ENCODE data around the gene DBN1. TPM values are rescaled to one million over a fixed set of nuclear protein-coding genes. Genes with fewer than 3 reads are reported as not detected.
"Not testable (repeated sequence)": the region's sequence is repeated elsewhere in the genome, so short reads cannot be mapped to it uniquely, and the experiment has no call there.

Gene DBN1
- total RNA-seq, 1 experiment from 2014 or later, result 29.1 TPM

DNA sequence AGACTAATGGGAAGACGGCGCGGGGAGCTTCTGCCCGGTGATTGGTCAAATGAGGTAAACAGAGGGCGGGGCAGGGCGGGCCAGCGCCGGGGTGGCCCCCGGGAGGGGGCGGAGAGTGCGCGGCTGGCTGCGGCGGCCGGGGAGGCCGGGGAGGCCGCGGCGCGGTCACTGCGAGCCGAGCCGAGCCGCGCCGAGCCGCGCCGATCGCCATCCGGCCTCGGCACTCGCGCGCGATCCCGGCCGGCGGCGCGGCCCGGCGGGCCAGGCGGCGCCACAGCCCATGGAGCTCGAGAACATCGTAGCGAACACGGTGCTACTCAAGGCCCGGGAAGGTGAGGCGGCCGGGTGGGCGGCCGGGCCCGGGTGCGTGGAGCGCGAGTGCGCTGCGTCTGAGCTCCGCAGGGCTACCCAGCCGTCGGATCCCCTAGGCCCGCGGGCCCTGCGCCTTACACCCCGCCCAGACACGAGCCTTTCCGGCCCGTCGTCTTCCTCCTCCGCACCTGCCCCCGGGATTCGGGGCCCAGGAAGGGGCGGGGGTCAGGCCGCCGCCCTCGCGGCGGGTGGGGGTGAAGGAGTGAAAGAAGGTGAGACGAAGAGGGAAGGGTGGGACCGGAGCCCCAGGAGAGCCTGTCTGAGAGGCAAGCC, 46.7 kb downstream of the DBN1 start, which contains the start of gene GRK6:
Gene GRK6, plus strand, starts transcription at position 111 of the 645 bp plus-strand sequence. Its CDS starts 170 bp downstream, at position 281.
- Histone ChIP-seq H2AFZ (ENCODE audit: low read length) (peak within 1 kb of the TSS; percentile 63), H3K9me3 (ENCODE audit: low read length) (no peaks in the 10 kb centered on the region), H3K9ac (ENCODE audit: low read length) (peak within 1 kb of the TSS; percentile 92), H3K4me2 (ENCODE audit: low read depth, low read length, poor library complexity, severe bottlenecking) (peak within 1 kb of the TSS; percentile 95), H3K36me3 (ENCODE audit: insufficient read depth, low read length) (no peaks in the 10 kb centered on the region), H3K27me3 (ENCODE audit: low read length) (no peaks in the 10 kb centered on the region), H3K9me2 (replicated peaks; ENCODE audit: insufficient read depth, low read length) (no peaks in the 10 kb centered on the region), H3K79me2 (ENCODE audit: low read length) (peaks cover 47% of the 10 kb centered on the region), H3K4me1 (ENCODE audit: low read length) (peaks cover 55% of the 10 kb centered on the region), H3K4me3 (ENCODE audit: low read length) (peak within 1 kb of the TSS; percentile 90), H3K27ac (ENCODE audit: low read length) (peak within 1 kb of the TSS; percentile 84), H4K20me1 (ENCODE audit: insufficient read depth, low read depth, low read length) (peaks cover 20% of the 10 kb centered on the region; the same call in 1 of the 2 replicates)
- peak; percentile 88 for DNase-seq

DNA sequence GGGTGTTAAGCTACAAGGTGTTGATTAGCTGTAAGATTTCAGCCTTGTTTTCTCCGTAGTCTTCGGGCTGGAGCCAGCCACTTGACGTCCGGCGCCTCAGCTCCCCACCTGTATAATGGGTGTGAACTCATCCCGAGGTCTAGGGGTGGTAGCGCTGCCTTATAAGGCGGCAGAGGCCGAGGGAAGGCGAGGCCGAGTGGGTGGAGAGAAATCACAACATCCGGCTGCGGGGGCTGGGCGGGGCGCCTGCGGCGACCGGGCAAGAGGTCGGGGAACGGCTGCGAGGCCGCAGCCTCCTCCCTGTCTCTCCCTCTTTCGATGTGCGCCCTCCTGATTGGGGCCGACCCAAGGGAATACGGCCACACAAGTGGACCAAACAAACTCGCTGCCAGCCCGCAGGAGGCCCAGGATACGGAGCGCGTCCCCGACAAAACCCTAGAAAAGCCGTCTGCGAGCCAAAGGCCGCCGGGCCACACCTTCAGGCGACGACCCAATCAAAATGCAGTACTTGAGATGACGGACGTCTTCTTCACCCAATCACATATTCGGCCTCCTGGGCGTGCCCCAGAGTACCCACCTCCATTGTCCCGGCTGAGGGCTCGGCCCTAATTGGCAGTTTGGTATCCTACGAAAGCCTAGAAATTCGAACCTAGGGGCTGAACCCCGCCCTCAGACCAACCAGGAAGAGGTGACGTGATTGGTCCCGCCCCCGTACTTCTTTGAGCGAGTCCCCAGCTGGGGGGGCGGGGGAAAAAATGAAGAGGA, 47.5 kb downstream of the DBN1 start:
- Histone ChIP-seq H3K9ac (ENCODE audit: low read length) (peak overlapping the region; percentile 78), H3K4me2 (ENCODE audit: low read depth, low read length, poor library complexity, severe bottlenecking) (peak overlapping the region; percentile 83), H3K9me2 (replicated peaks; ENCODE audit: insufficient read depth, low read length) (no peaks in the 10 kb centered on the region), H3K36me3 (ENCODE audit: insufficient read depth, low read length) (no peaks in the 10 kb centered on the region), H3K9me3 (ENCODE audit: low read length) (no peaks in the 10 kb centered on the region), H3K27ac (ENCODE audit: low read length) (no peak overlapping the region; the same call in 1 of the 2 replicates), H4K20me1 (ENCODE audit: insufficient read depth, low read depth, low read length) (peaks cover 20% of the 10 kb centered on the region; the same call in 1 of the 2 replicates), H3K79me2 (ENCODE audit: low read length) (peaks cover 43% of the 10 kb centered on the region), H3K4me1 (ENCODE audit: low read length) (peaks cover 48% of the 10 kb centered on the region), H3K4me3 (ENCODE audit: low read length) (peak overlapping the region; percentile 73), H2AFZ (ENCODE audit: low read length) (peak overlapping the region; percentile 63), H3K27me3 (ENCODE audit: low read length) (no peaks in the 10 kb centered on the region)
- peak; percentile 100 for DNase-seq

DNA sequence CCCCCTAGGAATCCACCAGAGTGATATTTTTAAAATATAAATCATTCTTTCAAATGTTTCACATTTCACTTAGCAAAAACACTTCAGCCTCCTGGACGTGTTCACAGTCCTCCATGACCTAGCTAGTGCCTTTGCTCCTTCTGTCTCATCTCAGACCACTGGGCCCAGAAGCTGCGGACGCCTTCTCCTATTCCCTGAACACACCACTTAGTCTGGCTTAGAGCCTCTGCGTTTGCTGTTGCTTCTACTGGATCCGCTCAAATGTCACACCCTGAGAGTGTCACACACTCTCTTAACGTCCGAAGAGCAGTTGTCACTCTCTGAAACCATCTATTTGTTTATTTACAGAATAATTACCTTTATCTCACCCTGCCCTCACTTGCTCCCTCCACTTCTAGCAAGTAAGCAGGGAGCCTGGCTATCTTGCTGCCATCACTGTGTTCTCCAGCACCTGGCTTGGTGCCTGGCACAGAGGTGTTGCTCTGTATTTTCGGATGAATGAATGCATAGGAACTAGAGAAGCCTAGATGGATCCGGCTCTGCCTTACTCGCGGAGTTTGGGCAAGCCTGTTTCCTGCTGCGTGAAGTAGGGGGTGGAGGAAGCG, 48.1 kb downstream of the DBN1 start:
- Histone ChIP-seq H3K79me2 (ENCODE audit: low read length) (peaks cover 36% of the 10 kb centered on the region), H3K36me3 (ENCODE audit: insufficient read depth, low read length) (no peaks in the 10 kb centered on the region), H3K9me3 (ENCODE audit: low read length) (no peaks in the 10 kb centered on the region), H3K4me1 (ENCODE audit: low read length) (peaks cover 42% of the 10 kb centered on the region), H3K9me2 (replicated peaks; ENCODE audit: insufficient read depth, low read length) (no peaks in the 10 kb centered on the region), H4K20me1 (ENCODE audit: insufficient read depth, low read depth, low read length) (peaks cover 20% of the 10 kb centered on the region; the same call in 1 of the 2 replicates), H2AFZ (ENCODE audit: low read length) (peak overlapping the region; percentile 63), H3K27me3 (ENCODE audit: low read length) (no peaks in the 10 kb centered on the region), H3K27ac (ENCODE audit: low read length) (no peak overlapping the region), H3K4me2 (ENCODE audit: low read depth, low read length, poor library complexity, severe bottlenecking) (peak overlapping the region; percentile 83), H3K9ac (ENCODE audit: low read length) (peak overlapping the region; percentile 78), H3K4me3 (ENCODE audit: low read length) (peak overlapping the region; percentile 73)
- DNase-seq, result no peak

DNA sequence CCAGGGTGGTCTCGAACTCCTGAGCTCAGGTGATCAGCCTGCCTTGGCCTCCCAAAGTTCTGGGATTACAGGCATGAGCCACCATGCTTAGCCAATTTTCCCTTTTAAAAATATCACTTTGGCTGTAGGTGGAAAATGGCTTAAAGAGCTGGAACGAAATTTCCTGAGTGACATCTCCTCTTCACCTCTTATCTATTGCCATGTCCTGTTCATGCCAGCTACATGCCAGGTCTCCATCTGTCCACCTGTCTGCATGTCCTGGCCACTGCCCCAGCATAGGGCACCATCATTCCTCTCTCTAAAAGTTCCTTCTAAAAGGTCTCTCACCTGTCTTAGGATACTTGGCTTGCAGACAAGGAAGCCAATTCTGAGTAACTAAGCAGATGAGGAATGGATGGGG, 49.8 kb downstream of the DBN1 start:
- peaks cover 17% of the 10 kb centered on the region; the same call in 1 of the 2 replicates for H4K20me1 ChIP-seq (ENCODE audit: insufficient read depth, low read depth, low read length)
- H3K4me2 ChIP-seq (ENCODE audit: low read depth, low read length, poor library complexity, severe bottlenecking), result no peak overlapping the region
- no peak overlapping the region for H3K4me3 ChIP-seq (ENCODE audit: low read length)
- no peak for DNase-seq
- peaks cover 25% of the 10 kb centered on the region for H3K4me1 ChIP-seq (ENCODE audit: low read length)
- H3K9me2 ChIP-seq (replicated peaks; ENCODE audit: insufficient read depth, low read length), result no peaks in the 10 kb centered on the region
- peaks cover 20% of the 10 kb centered on the region for H3K79me2 ChIP-seq (ENCODE audit: low read length)
- no peak overlapping the region for H3K9ac ChIP-seq (ENCODE audit: low read length)
- H3K9me3 ChIP-seq (ENCODE audit: low read length), result no peaks in the 10 kb centered on the region
- no peak overlapping the region for H3K27ac ChIP-seq (ENCODE audit: low read length)
- no peaks in the 10 kb centered on the region for H3K27me3 ChIP-seq (ENCODE audit: low read length)
- H3K36me3 ChIP-seq (ENCODE audit: insufficient read depth, low read length), result no peaks in the 10 kb centered on the region
- no peak overlapping the region for H2AFZ ChIP-seq (ENCODE audit: low read length)

DNA sequence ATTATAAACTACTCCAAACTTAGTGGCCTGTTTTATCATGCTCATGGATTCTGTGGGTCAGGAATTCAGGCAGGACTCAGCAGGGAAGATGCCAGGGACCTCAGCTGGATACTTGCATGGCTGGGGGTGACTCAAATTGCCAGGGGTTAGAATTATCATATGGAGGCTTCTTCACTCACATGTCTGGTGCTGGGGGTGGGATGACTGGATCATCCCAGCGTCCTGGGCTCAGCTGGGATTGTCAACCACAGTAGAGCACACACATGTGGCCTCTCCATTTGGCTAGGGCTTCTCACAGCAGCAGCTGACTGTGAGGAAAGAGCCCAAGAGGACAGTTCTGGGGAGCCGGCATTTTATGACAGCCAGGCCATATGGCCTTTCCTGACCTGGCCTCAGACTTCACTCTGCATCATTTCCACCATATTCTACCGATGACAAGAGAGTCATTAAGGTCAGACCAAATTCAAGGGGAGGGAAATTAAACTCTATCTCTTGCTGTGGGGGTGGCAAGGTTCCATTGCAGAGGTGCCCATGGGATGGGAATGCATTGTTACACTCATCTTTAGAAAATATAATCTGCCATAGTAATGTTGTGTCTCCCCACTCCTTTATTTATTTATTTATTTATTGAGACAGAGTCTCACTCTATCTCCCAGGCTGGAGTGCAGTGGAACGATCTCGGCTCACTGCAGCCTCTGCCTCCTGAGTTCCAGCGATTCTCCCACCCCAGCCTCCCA, 52.2 kb downstream of the DBN1 start:
- no peaks in the 10 kb centered on the region for H4K20me1 ChIP-seq (ENCODE audit: insufficient read depth, low read depth, low read length)
- H3K9ac ChIP-seq (ENCODE audit: low read length), result no peak overlapping the region
- H2AFZ ChIP-seq (ENCODE audit: low read length), result no peak overlapping the region
- H3K27ac ChIP-seq (ENCODE audit: low read length), result no peak overlapping the region
- H3K79me2 ChIP-seq (ENCODE audit: low read length), result no peaks in the 10 kb centered on the region
- H3K9me3 ChIP-seq (ENCODE audit: low read length), result no peaks in the 10 kb centered on the region
- H3K4me1 ChIP-seq (ENCODE audit: low read length), result peaks cover 9% of the 10 kb centered on the region
- H3K9me2 ChIP-seq (replicated peaks; ENCODE audit: insufficient read depth, low read length), result no peaks in the 10 kb centered on the region
- no peak for DNase-seq
- H3K27me3 ChIP-seq (ENCODE audit: low read length), result no peaks in the 10 kb centered on the region
- no peak overlapping the region for H3K4me2 ChIP-seq (ENCODE audit: low read depth, low read length, poor library complexity, severe bottlenecking)
- H3K36me3 ChIP-seq (ENCODE audit: insufficient read depth, low read length), result no peaks in the 10 kb centered on the region
- no peak overlapping the region for H3K4me3 ChIP-seq (ENCODE audit: low read length)

DNA sequence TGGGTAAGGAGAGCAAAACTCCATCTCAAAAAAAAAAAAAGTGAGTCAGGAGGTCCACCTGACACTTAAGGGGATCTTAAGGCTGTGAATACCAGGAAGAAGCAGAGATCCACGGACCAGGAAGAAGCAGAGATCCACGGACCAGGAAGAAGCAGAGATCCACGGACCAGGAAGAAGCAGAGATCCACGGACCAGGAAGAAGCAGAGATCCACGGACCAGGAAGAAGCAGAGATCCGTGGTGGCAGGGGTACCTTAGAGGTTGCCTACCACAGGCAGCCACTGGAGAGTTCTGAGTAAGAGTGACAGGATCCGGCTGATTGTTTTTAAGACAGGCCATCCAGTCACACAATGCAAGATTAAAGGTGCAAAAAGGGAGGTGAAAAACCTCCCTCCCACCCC, 53.0 kb downstream of the DBN1 start:
- not testable (repeated sequence) for H3K9me3 ChIP-seq (ENCODE audit: low read length); H4K20me1 ChIP-seq (ENCODE audit: insufficient read depth, low read depth, low read length); H3K4me2 ChIP-seq (ENCODE audit: low read depth, low read length, poor library complexity, severe bottlenecking); H3K27ac ChIP-seq (ENCODE audit: low read length); H3K79me2 ChIP-seq (ENCODE audit: low read length); H3K9me2 ChIP-seq (replicated peaks; ENCODE audit: insufficient read depth, low read length); H2AFZ ChIP-seq (ENCODE audit: low read length); H3K4me3 ChIP-seq (ENCODE audit: low read length); H3K4me1 ChIP-seq (ENCODE audit: low read length); H3K36me3 ChIP-seq (ENCODE audit: insufficient read depth, low read length); H3K9ac ChIP-seq (ENCODE audit: low read length); H3K27me3 ChIP-seq (ENCODE audit: low read length); DNase-seq

DNA sequence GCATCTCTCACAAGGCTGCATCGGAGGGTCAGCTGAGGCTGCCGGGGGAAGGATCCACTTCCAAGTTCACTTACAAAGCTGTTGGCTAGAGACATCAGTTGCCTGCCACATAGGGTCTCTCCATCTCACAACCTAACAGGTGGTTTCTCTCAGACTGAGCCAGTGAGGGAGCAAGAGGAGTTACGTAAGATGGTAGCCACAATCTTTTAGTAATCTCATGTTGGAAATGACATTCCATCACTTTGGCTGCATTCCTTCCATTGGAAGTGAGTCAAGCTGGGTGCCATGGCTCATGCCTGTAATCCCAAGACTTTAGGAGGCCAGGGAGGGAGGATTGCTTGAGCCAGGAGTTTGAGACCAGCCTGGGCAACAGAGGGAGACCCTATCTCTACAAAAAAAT, 54.4 kb downstream of the DBN1 start:
- Histone ChIP-seq H3K4me3 (ENCODE audit: low read length) (no peak overlapping the region), H3K9ac (ENCODE audit: low read length) (no peak overlapping the region), H3K27ac (ENCODE audit: low read length) (no peak overlapping the region), H3K79me2 (ENCODE audit: low read length) (no peaks in the 10 kb centered on the region), H3K36me3 (ENCODE audit: insufficient read depth, low read length) (no peaks in the 10 kb centered on the region), H3K4me1 (ENCODE audit: low read length) (no peaks in the 10 kb centered on the region), H3K9me2 (replicated peaks; ENCODE audit: insufficient read depth, low read length) (no peaks in the 10 kb centered on the region), H3K4me2 (ENCODE audit: low read depth, low read length, poor library complexity, severe bottlenecking) (no peak overlapping the region), H3K9me3 (ENCODE audit: low read length) (no peaks in the 10 kb centered on the region), H4K20me1 (ENCODE audit: insufficient read depth, low read depth, low read length) (no peaks in the 10 kb centered on the region), H3K27me3 (ENCODE audit: low read length) (no peaks in the 10 kb centered on the region), H2AFZ (ENCODE audit: low read length) (no peak overlapping the region)
- no peak for DNase-seq

DNA sequence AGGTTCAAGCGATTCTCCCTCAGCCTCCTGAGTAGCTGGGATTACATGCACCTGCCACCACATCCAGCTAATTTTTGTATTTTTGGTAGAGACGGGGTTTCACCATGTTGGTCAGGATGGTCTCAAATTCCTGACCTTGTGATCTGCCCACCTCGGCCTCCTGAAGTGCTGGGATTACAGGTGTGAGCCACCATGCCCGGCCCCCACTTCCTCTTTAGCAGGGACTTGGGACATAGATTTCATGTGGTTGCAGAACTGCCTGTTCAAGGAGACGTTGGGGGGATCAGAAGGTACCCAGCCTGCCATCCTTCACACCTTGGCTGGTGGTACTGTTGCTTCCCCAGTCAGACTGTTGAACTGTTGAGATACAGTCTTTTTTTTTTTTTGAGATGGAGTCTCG, 56.4 kb downstream of the DBN1 start:
- not testable (repeated sequence) for H3K36me3 ChIP-seq (ENCODE audit: insufficient read depth, low read length); H2AFZ ChIP-seq (ENCODE audit: low read length); DNase-seq; H3K4me2 ChIP-seq (ENCODE audit: low read depth, low read length, poor library complexity, severe bottlenecking); H3K27ac ChIP-seq (ENCODE audit: low read length); H3K4me3 ChIP-seq (ENCODE audit: low read length); H3K9ac ChIP-seq (ENCODE audit: low read length); H3K79me2 ChIP-seq (ENCODE audit: low read length); H3K9me2 ChIP-seq (replicated peaks; ENCODE audit: insufficient read depth, low read length); H3K9me3 ChIP-seq (ENCODE audit: low read length); H3K4me1 ChIP-seq (ENCODE audit: low read length); H4K20me1 ChIP-seq (ENCODE audit: insufficient read depth, low read depth, low read length); H3K27me3 ChIP-seq (ENCODE audit: low read length)
